NCI-H526 (cell line): Measurements from ENCODE around the gene RPS15A.
A peak's percentile ranks its signal among the peaks of the same experiment; 100 is the strongest.

Source experiments
- DNase-seq, 2 experiments: peaks; one replicate each; lab custom pipeline; 2025; lab: John Stamatoyannopoulos, UW

The RPS15A gene

GRCh38 chr16:18789850-18790706 lies at the start of gene RPS15A:
Gene RPS15A (minus strand): TSS chr16:18790334. CDS start chr16:18789113, 1,221 bp downstream.
- peak; percentile 95 to 96 for DNase-seq

GRCh38 chr16:18839555-18839954 lies 49.4 kb upstream of the RPS15A start:
- DNase-seq, result no peak

- no peak for DNase-seq
Measured at GRCh38 chr16:18836702-18837101, 46.6 kb upstream of the RPS15A start.

- DNase-seq, result no peak
Measured at GRCh38 chr16:18834864-18835263, 44.7 kb upstream of the RPS15A start.

- no peak for DNase-seq
Measured at GRCh38 chr16:18833707-18834505, 43.8 kb upstream of the RPS15A start.

- DNase-seq, result no peak
Measured at GRCh38 chr16:18832613-18833012, 42.5 kb upstream of the RPS15A start.

- no peak for DNase-seq
Measured at GRCh38 chr16:18832006-18832405, 41.9 kb upstream of the RPS15A start.

- no peak for DNase-seq
Measured at GRCh38 chr16:18829251-18829650, 39.1 kb upstream of the RPS15A start.

GRCh38 chr16:18827890-18828289 lies 37.8 kb upstream of the RPS15A start:
- no peak for DNase-seq

- DNase-seq, result no peak
Measured at GRCh38 chr16:18816286-18816685, 26.2 kb upstream of the RPS15A start.

GRCh38 chr16:18811925-18812324 lies 21.8 kb upstream of the RPS15A start:
- no peak for DNase-seq

- no peak for DNase-seq
Measured at GRCh38 chr16:18809165-18809564, 19.0 kb upstream of the RPS15A start.

GRCh38 chr16:18805257-18805773 lies 15.2 kb upstream of the RPS15A start:
- no peak for DNase-seq

GRCh38 chr16:18804540-18804939 lies 14.4 kb upstream of the RPS15A start:
- no peak for DNase-seq

GRCh38 chr16:18803569-18804462 lies 13.7 kb upstream of the RPS15A start:
- DNase-seq, result no peak

- DNase-seq, result no peak
Measured at GRCh38 chr16:18802767-18803343, 12.7 kb upstream of the RPS15A start.

- peak; percentile 98 to 99 for DNase-seq
Measured at GRCh38 chr16:18801145-18801972, 11.2 kb upstream of the RPS15A start, which contains the start of gene ARL6IP1. Gene ARL6IP1 (minus strand): TSS chr16:18801549. CDS start chr16:18801466, 83 bp downstream.

GRCh38 chr16:18800775-18801144 lies 10.6 kb upstream of the RPS15A start:
- peak in 1 of 2 experiments; percentile 4 for DNase-seq

- DNase-seq, result no peak
Measured at GRCh38 chr16:18800293-18800692, 10.2 kb upstream of the RPS15A start.

- no peak for DNase-seq
Measured at GRCh38 chr16:18799500-18799899, 9.4 kb upstream of the RPS15A start.
